GM12872 (cell line): Measurements from ENCODE around the gene F7.

Experiments
- TF ChIP-seq, protein P1 (sequence below): IDR thresholded peaks from 3 replicates; pipeline ENCODE4 v1.5.1; 2011; ENCODE audit warnings: low read depth, mild to moderate bottlenecking, low read length, moderate library complexity; ENCODE audit not compliant: insufficient read depth

Gene F7

DNA sequence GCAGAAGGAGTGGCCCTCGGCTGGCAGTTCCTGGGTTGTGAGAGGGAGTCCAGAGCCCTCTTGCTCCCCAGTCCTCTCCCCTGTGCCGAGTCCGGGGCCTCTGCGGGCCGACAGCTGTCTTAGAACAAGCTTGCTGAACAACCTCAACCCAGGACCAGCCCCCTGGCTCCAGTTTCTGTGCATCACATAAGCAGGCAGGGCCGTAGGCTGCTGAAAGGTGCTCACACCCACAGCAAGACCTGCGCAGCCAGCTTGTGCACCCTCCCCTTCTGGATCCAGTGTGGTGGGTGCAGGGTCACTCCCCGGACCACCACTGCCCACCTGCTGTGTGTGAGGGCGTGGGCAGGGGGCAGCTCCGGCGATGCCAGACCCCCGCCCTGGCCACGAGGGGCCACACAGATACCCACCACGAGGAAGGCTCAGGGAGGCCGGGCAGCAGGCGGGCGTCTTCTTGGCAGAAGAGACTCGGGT, 25.2 kb upstream of the F7 start:
- TF ChIP-seq, protein P1, sequence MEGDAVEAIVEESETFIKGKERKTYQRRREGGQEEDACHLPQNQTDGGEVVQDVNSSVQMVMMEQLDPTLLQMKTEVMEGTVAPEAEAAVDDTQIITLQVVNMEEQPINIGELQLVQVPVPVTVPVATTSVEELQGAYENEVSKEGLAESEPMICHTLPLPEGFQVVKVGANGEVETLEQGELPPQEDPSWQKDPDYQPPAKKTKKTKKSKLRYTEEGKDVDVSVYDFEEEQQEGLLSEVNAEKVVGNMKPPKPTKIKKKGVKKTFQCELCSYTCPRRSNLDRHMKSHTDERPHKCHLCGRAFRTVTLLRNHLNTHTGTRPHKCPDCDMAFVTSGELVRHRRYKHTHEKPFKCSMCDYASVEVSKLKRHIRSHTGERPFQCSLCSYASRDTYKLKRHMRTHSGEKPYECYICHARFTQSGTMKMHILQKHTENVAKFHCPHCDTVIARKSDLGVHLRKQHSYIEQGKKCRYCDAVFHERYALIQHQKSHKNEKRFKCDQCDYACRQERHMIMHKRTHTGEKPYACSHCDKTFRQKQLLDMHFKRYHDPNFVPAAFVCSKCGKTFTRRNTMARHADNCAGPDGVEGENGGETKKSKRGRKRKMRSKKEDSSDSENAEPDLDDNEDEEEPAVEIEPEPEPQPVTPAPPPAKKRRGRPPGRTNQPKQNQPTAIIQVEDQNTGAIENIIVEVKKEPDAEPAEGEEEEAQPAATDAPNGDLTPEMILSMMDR = no peak

DNA sequence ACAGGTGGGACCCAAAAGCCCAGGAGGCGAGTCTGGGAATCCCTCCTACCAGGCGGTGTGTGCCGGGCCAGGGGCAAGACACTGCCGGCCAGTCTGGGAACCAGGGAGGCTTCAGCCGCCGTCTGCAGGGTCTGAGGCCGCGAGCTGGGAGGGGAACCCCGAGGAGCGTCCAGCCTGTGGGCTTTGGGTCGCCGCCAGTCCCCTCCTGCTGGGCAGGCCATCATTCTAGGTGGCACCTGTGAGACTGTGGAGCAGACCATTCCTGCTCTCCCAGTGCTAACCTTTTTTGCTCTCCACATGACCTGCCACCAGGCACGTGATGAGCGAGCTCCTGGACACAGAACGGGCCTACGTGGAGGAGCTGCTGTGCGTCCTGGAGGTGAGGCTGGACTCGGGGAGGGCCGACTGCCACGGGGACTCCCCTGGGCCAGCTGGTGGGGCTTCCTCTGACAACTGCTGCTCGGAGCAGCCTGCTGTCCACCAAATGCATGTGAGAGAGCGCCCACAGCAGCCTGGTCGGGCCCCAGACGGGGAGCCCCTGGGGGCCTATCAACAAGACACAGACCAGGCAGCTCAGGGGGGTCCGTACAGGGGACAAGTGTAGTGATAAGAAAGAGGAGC, 24.6 kb upstream of the F7 start:
- TF ChIP-seq, protein P1 = no peak

DNA sequence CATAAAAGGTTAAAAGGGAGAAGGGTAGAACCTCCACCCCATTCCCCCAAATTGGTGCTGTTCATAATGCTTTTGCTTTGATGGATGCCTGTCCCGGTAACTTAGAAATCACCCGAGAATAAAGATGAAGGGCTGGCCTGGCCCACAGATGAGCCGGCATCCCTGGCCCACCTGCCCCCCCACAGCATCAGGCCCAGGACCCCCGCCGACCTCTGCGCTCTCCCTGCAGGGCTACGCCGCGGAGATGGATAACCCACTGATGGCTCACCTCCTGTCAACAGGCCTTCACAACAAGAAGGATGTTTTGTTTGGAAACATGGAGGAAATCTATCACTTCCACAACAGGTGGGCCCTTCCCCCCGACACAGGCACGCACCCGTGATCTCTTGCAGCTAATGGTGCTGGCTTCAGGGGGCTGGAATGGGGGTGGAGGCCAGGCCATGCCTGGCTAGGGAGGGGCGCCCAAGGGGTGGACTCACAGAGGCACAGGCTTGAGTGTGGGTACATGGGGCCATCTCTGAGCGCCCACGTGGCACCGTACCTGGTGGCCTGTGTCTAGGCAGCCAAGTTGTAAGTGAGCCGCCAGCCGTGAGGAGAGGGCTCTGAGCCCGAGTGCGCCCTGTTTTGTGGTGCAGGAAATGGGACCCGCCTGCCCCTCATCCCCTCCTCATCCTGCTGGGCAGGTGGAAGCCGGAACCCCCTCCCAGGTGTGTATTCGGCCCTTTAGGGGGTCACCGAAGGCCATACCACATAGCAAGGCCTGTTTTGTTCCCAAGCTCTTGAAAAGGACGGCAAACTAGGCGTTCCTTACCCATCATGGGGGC, 23.2 kb upstream of the F7 start:
- TF ChIP-seq, protein P1 = no peak

DNA sequence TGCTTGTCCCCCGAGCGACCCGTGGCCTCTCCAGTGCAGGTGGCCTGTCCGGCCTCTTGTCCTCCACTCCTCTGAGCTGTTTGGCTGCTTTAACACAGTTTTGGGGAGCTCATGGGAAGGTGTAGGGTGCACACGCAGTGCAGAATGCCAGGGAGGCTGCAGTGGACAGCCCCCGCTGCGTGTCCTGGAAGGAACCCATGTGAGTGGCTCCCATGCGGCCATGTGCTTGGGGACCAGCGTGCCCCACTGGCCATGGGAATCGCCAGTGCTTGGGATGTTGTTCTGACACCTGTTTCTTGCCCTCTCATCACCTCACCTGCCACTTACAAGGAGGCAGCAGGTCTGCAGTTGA, 22.6 kb upstream of the F7 start:
- TF ChIP-seq, protein P1 = no peak

DNA sequence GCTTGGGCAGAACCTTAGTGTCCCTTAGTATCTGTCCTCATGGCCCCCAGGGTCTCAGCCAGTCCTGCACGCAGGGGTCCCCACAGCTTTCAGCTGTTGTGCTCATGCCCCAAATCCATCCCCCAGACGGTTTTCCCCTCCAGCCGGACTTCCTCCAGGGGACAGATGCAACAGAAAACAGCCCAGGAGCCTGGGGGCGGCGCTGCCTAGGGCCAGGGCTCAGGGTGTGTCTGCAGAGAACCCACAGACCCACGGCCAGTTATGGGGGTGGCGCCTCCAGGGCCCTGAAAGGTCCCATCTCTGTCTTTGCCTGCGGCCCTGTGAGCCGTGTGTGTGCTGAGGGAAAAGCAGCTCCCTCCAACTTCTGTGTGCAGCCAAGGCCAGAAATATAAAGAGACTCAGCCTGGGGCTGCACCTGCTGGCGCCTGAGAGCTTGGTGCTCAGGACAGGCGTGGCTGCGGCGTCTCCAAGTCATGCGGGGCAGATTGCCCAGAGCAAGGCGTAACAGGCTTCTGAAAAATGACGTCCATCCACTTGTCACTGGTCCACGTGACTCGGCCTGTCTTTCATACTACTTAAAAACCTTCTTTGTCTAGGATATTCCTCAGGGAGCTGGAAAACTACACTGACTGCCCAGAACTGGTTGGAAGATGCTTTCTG, 22.1 kb upstream of the F7 start:
- TF ChIP-seq, protein P1 = no peak

DNA sequence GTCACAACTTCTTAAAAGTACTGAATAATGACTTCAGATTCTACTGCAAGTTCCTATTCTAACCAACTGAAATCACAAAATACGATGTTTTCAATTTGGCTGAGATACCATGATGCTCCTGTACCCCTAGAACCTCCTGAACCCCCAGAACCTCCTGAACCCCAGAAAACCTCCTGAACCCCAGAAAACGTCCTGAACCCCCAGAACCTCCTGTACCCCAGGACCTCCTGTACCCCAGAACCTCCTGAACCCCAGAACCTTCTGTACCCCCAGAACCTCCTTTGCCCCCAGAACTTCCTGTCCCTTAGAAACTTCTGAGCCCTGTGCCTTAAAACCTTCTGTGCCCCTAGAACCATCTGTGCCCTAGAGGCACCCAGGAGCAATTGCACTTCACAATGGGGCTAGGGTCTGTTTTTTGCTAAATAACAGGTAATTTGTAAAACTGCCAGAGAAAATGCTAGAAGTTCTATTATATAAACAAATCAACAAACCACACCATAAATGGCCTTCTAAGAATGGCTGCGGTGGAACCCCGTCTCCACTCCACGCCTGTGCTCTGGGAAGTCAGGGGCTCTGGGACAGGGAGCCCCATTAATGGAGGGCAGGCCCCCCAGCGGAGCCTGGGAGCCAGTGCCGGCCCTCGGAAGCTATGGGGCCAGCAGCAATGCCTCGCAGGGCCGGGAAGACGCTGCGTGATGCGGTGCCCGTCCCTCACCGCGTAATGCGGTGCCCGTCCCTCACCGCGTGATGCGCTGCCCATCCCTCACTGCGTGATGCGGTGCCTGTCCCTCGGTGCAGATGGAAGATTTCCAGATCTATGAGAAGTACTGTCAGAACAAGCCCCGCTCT, 21.3 kb upstream of the F7 start:
- TF ChIP-seq, protein P1 = no peak
